Keratinocyte (primary cell): ENCODE measurements around the gene CACNB3. TPM values are rescaled to one million over a fixed set of nuclear protein-coding genes. Genes with fewer than 3 reads are reported as not detected.

Source experiments
- DNase-seq: peaks from one replicate; pipeline ENCODE4 v3.0.0-alpha.2; 2011; ENCODE audit warnings: low read depth, missing footprints, low spot score
- FAIRE-seq: peaks from 2 replicates; lab custom pipeline; 2011; peaks lifted over from hg19 to GRCh38; lab: Jason Lieb, UNC
- H2AFZ ChIP-seq: 2 replicates; pipeline ENCODE4 v1.6.0; 2012; ENCODE audit warnings: low read length, control low read depth, inconsistent platforms; ENCODE audit not compliant: control insufficient read depth
- H3K27ac ChIP-seq: 2 replicates; pipeline ENCODE4 v1.5.1; 2011; ENCODE audit warnings: low read length; ENCODE audit not compliant: control insufficient read depth, insufficient read depth
- H3K27me3 ChIP-seq: 3 replicates; pipeline ENCODE4 v1.6.0; 2011; ENCODE audit warnings: low read length; ENCODE audit not compliant: control insufficient read depth, insufficient read depth; ENCODE audit errors: extremely low read depth
- H3K36me3 ChIP-seq, 2 experiments: 2 replicates in 1 of 2; 3 replicates in 1 of 2; pipeline ENCODE4 v1.5.1; 2011; ENCODE audit warnings: low read length in 2 of 2, mild to moderate bottlenecking in 1 of 2; ENCODE audit not compliant: control insufficient read depth in 2 of 2, insufficient read depth in 2 of 2; ENCODE audit errors: extremely low read depth in 1 of 2
- H3K4me1 ChIP-seq: 3 replicates; pipeline ENCODE4 v1.5.1; 2011; ENCODE audit warnings: low read length; ENCODE audit not compliant: control insufficient read depth, insufficient read depth; ENCODE audit errors: extremely low read depth
- H3K4me2 ChIP-seq: 3 replicates; pipeline ENCODE4 v1.6.0; 2011; ENCODE audit warnings: low read depth, low read length; ENCODE audit not compliant: control insufficient read depth, insufficient read depth; ENCODE audit errors: extremely low read depth
- H3K4me3 ChIP-seq, 3 experiments: fragments of 200-600 bp in 1 of 3; sonication (generic) in 1 of 3; 2 replicates in 2 of 3; 3 replicates in 1 of 3; pipeline ENCODE4 v1.5.1; 2011 to 2016; ENCODE audit warnings: low read length in 3 of 3, mild to moderate bottlenecking in 3 of 3, control low read depth in 2 of 3, inconsistent platforms in 1 of 3, low read depth in 1 of 3, mixed read lengths in 1 of 3, mixed run types in 1 of 3, moderate library complexity in 1 of 3; ENCODE audit not compliant: control insufficient read depth in 2 of 3, insufficient read depth in 2 of 3; ENCODE audit errors: extremely low read depth in 1 of 3
- H3K79me2 ChIP-seq: 2 replicates; pipeline ENCODE4 v1.6.0; 2012; ENCODE audit warnings: low read length; ENCODE audit not compliant: control insufficient read depth, insufficient read depth
- H3K9ac ChIP-seq: 3 replicates; pipeline ENCODE4 v1.6.0; 2011; ENCODE audit warnings: low read length; ENCODE audit not compliant: control insufficient read depth, insufficient read depth; ENCODE audit errors: extremely low read depth
- H3K9me1 ChIP-seq: 3 replicates; pipeline ENCODE4 v1.6.0; 2011; ENCODE audit warnings: low read length; ENCODE audit not compliant: control insufficient read depth, insufficient read depth; ENCODE audit errors: extremely low read depth
- H3K9me3 ChIP-seq: 2 replicates; pipeline ENCODE4 v1.5.1; 2012; ENCODE audit warnings: low read depth, low read length; ENCODE audit not compliant: control insufficient read depth
- H4K20me1 ChIP-seq: 3 replicates; pipeline ENCODE4 v1.6.0; 2011; ENCODE audit warnings: low read length; ENCODE audit not compliant: control insufficient read depth, insufficient read depth; ENCODE audit errors: extremely low read depth
- EZH2 ChIP-seq: IDR thresholded peaks from one replicate; pipeline ENCODE4 v1.6.1; 2012; ENCODE audit warnings: inconsistent platforms, mild to moderate bottlenecking, low read length, moderate library complexity
- dilution Hi-C: fragments of 300-500 bp; cut with MboI; formaldehyde crosslinking; loops from one replicate; pipeline ENCODE4 v1.7.0; 2020; ENCODE audit warnings: low sequenced_read_pairs; ENCODE audit not compliant: extremely low pct_ligation_motif_present
- polyA plus RNA-seq, 5 experiments: library from polyadenylated mRNA; depleted of rRNA in 3 of 5; stranded (reverse) in 3 of 5; stranded (forward) in 1 of 5; unstranded in 1 of 5; fragments of >200 nt; gene quantifications; 1 replicate in 1 of 5; 2 replicates in 3 of 5; 3 replicates in 1 of 5; pipeline versions ENCODE4 v1.2.1 to v1.2.3, GENCODE V29; 2011 to 2012; ENCODE audit warnings: missing spikeins in 2 of 5, low read depth in 1 of 5, low replicate concordance in 1 of 5
- TF ChIP-seq, protein P1 (sequence below), 3 experiments: IDR thresholded peaks in 1 of 3; conservative IDR thresholded peaks in 1 of 3; optimal IDR thresholded peaks in 1 of 3; 2 replicates in 2 of 3; 3 replicates in 1 of 3; pipeline versions ENCODE3 to v1.5.1; 2011; ENCODE audit warnings: low read length in 3 of 3, mild to moderate bottlenecking in 3 of 3, moderate library complexity in 2 of 3, control low read depth in 1 of 3, inconsistent platforms in 1 of 3; ENCODE audit not compliant: insufficient read depth in 2 of 3; ENCODE audit errors: extremely low read depth in 1 of 3

The CACNB3 gene
- polyA plus RNA-seq, 1 donor (not counting 4 experiments of a cell fraction or from before 2014, with no cell fraction given) = 16.1 TPM

DNA sequence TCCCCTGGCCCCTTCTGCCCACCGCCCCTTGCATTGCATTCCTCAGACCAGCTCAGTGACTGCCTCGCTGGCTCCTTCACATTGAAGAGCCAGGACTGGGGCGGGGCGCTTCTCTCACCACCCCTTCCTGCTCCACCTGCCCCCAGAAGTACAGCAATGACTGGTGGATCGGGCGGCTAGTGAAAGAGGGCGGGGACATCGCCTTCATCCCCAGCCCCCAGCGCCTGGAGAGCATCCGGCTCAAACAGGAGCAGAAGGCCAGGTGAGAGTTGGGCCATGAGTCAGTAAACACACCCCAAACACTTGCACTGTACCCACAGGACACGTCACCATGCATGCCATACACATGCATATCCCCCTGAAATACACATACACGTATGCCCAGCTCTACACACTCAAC lies 5.8 kb downstream of the CACNB3 start:
- Histone ChIP-seq H3K9ac (no peak overlapping the region), H3K79me2 (no peaks in the 10 kb centered on the region), H3K9me1 (peaks cover 2% of the 10 kb centered on the region), H3K36me3 (peaks cover 10 to 11% of the 10 kb centered on the region in 2 experiments), H3K4me2 (no peak overlapping the region), H3K4me1 (peaks cover 5% of the 10 kb centered on the region), H2AFZ (no peak overlapping the region), H3K27ac (no peak overlapping the region), H4K20me1 (peaks cover 3% of the 10 kb centered on the region), H3K27me3 (no peaks in the 10 kb centered on the region), H3K9me3 (no peaks in the 10 kb centered on the region), H3K4me3 (no peak overlapping the region)
- DNase-seq (no peak), FAIRE-seq (no peak)
- TF ChIP-seq, protein P1, sequence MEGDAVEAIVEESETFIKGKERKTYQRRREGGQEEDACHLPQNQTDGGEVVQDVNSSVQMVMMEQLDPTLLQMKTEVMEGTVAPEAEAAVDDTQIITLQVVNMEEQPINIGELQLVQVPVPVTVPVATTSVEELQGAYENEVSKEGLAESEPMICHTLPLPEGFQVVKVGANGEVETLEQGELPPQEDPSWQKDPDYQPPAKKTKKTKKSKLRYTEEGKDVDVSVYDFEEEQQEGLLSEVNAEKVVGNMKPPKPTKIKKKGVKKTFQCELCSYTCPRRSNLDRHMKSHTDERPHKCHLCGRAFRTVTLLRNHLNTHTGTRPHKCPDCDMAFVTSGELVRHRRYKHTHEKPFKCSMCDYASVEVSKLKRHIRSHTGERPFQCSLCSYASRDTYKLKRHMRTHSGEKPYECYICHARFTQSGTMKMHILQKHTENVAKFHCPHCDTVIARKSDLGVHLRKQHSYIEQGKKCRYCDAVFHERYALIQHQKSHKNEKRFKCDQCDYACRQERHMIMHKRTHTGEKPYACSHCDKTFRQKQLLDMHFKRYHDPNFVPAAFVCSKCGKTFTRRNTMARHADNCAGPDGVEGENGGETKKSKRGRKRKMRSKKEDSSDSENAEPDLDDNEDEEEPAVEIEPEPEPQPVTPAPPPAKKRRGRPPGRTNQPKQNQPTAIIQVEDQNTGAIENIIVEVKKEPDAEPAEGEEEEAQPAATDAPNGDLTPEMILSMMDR (optimal IDR thresholded peaks at IDR 0.05 in 1 of 3, IDR thresholded peaks at IDR 0.05 in 1 of 3, conservative IDR thresholded peaks at IDR 0.05 in 1 of 3; ENCODE audit: extremely low read depth in 1 of 3, insufficient read depth in 2 of 3, low read length in 3 of 3) = no peak
- no peak for TF ChIP-seq EZH2
- dilution Hi-C loops = no loop called here

DNA sequence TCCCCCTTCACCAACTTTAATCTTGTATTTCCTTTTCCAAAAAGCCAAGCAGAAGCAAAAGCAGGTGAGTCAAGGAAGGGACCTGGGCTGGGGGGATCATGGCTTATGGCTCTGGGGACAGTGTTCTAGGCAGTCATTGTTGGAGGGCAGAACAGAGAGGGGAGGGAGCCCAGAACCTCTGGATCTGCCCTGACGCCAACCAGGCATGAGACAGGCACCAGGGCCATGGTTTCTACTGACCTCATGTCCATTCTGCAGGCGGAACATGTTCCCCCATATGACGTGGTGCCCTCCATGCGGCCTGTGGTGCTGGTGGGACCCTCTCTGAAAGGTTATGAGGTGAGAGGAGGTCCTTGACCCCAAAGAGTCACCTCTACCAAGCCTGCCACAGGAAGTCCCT lies 6.6 kb downstream of the CACNB3 start:
- no peak overlapping the region for H3K9ac ChIP-seq
- FAIRE-seq (no peak), DNase-seq (no peak)
- H3K36me3 ChIP-seq = peaks cover 13 to 18% of the 10 kb centered on the region in 2 experiments
- TF ChIP-seq, protein P1 (optimal IDR thresholded peaks at IDR 0.05 in 1 of 3, IDR thresholded peaks at IDR 0.05 in 1 of 3, conservative IDR thresholded peaks at IDR 0.05 in 1 of 3; ENCODE audit: extremely low read depth in 1 of 3, insufficient read depth in 2 of 3, low read length in 3 of 3) = no peak
- no peak for TF ChIP-seq EZH2
- dilution Hi-C loops = no loop called here
- H3K4me1 ChIP-seq = peaks cover 5% of the 10 kb centered on the region
- no peak overlapping the region for H2AFZ ChIP-seq
- H3K9me3 ChIP-seq = no peaks in the 10 kb centered on the region
- no peak overlapping the region for H3K4me2 ChIP-seq
- H4K20me1 ChIP-seq = peaks cover 7% of the 10 kb centered on the region
- peaks cover 2% of the 10 kb centered on the region for H3K9me1 ChIP-seq
- no peak overlapping the region for H3K4me3 ChIP-seq
- no peaks in the 10 kb centered on the region for H3K79me2 ChIP-seq
- no peak overlapping the region for H3K27ac ChIP-seq
- H3K27me3 ChIP-seq = no peaks in the 10 kb centered on the region
